ENCODE measurements around the gene MED17. TPM values are rescaled to one million over a fixed set of nuclear protein-coding genes. Genes with fewer than 3 reads are reported as not detected.

MED17 gene
- total RNA-seq, 6 donors from 2014 or later, result 13.1 to 33.5 (median 28.1) TPM

GRCh38 chr11:93831343-93832127 is 47.5 kb downstream of the MED17 start:
- 45 to 61% methylated on average over 2 to 3 of the region's 3 CpGs for WGBS, 2 donors
- no peak for ATAC-seq (ENCODE audit: low FRiP score in 2 of 2)
- TF ChIP-seq POLR2AphosphoS5 (IDR thresholded peaks at IDR 0.05) (no peak), CTCF (IDR thresholded peaks at IDR 0.05) (no peak), POLR2A (IDR thresholded peaks at IDR 0.05) (no peak), EP300 (IDR thresholded peaks at IDR 0.05) (no peak)

GRCh38 chr11:93832780-93833179 is 48.7 kb downstream of the MED17 start:
- no peak for ATAC-seq (ENCODE audit: low FRiP score in 2 of 2)
- Histone ChIP-seq H3K9me3 (no peaks in the 10 kb centered on the region), H3K4me1 (no peaks in the 10 kb centered on the region), H3K4me3 (no peak overlapping the region), H3K36me3 (no peaks in the 10 kb centered on the region), H3K27me3 (no peaks in the 10 kb centered on the region), H3K27ac (no peak overlapping the region)
- 84 to 89% methylated on average over 1 of the region's 1 CpG for WGBS, 2 donors
- no peak for TF ChIP-seq EP300 (IDR thresholded peaks at IDR 0.05)
- TF ChIP-seq POLR2AphosphoS5 (IDR thresholded peaks at IDR 0.05), result no peak
- no peak for TF ChIP-seq POLR2A (IDR thresholded peaks at IDR 0.05)
- TF ChIP-seq CTCF (IDR thresholded peaks at IDR 0.05), result no peak
- no peak for DNase-seq

More at GRCh38 chr11:93831343-93832127, 47.5 kb downstream of the MED17 start:
- H3K9me3 ChIP-seq, result no peaks in the 10 kb centered on the region
- H3K27me3 ChIP-seq, result no peaks in the 10 kb centered on the region
- H3K27ac ChIP-seq, result no peak overlapping the region
- no peaks in the 10 kb centered on the region for H3K36me3 ChIP-seq
- no peak for DNase-seq
- H3K4me3 ChIP-seq, result no peak overlapping the region
- no peaks in the 10 kb centered on the region for H3K4me1 ChIP-seq

GRCh38 chr11:93838967-93839366 is 54.9 kb downstream of the MED17 start:
- no peaks in the 10 kb centered on the region for H3K9me3 ChIP-seq
- no peaks in the 10 kb centered on the region for H3K4me1 ChIP-seq
- 90 to 93% methylated on average over 2 to 8 of the region's 8 CpGs for WGBS, 2 donors
- DNase-seq, result no peak
- H3K27ac ChIP-seq, result no peak overlapping the region
- no peaks in the 10 kb centered on the region for H3K27me3 ChIP-seq
- TF ChIP-seq CTCF (IDR thresholded peaks at IDR 0.05) (no peak), POLR2AphosphoS5 (IDR thresholded peaks at IDR 0.05) (no peak), POLR2A (IDR thresholded peaks at IDR 0.05) (no peak), EP300 (IDR thresholded peaks at IDR 0.05) (no peak)
- ATAC-seq (ENCODE audit: low FRiP score in 2 of 2), result no peak
- H3K4me3 ChIP-seq, result no peak overlapping the region
- H3K36me3 ChIP-seq, result no peaks in the 10 kb centered on the region

GRCh38 chr11:93840180-93840579 is 56.1 kb downstream of the MED17 start:
- H3K36me3 ChIP-seq, result no peaks in the 10 kb centered on the region
- no peaks in the 10 kb centered on the region for H3K9me3 ChIP-seq
- no peaks in the 10 kb centered on the region for H3K27me3 ChIP-seq
- H3K4me1 ChIP-seq, result no peaks in the 10 kb centered on the region
- H3K27ac ChIP-seq, result no peak overlapping the region
- DNase-seq, result no peak
- 50 to 77% methylated on average over 2 of the region's 2 CpGs for WGBS, 2 donors
- no peak overlapping the region for H3K4me3 ChIP-seq
- TF ChIP-seq CTCF (IDR thresholded peaks at IDR 0.05) (no peak), POLR2A (IDR thresholded peaks at IDR 0.05) (no peak), EP300 (IDR thresholded peaks at IDR 0.05) (no peak), POLR2AphosphoS5 (IDR thresholded peaks at IDR 0.05) (no peak)
- ATAC-seq (ENCODE audit: low FRiP score in 2 of 2), result peak in 1 of 2 donors; percentile 40

- Histone ChIP-seq H3K27me3 (no peaks in the 10 kb centered on the region), H3K4me1 (no peaks in the 10 kb centered on the region), H3K36me3 (no peaks in the 10 kb centered on the region), H3K4me3 (no peak overlapping the region), H3K9me3 (no peaks in the 10 kb centered on the region), H3K27ac (no peak overlapping the region)
- ATAC-seq (ENCODE audit: low FRiP score in 2 of 2) (no peak), DNase-seq (no peak)
- 65 to 69% methylated on average over 3 of the region's 3 CpGs for WGBS, 2 donors
- TF ChIP-seq EP300 (IDR thresholded peaks at IDR 0.05) (no peak), POLR2A (IDR thresholded peaks at IDR 0.05) (no peak), POLR2AphosphoS5 (IDR thresholded peaks at IDR 0.05) (no peak), CTCF (IDR thresholded peaks at IDR 0.05) (no peak)
Observed at GRCh38 chr11:93840981-93841380, 56.9 kb downstream of the MED17 start.

Measured in upper lobe of left lung (tissue), 6 donors.